ENCODE measurements around the gene SLC4A8.
A peak's percentile ranks its signal among the peaks of the same experiment; 100 is the strongest.
"Not testable (repeated sequence)": the region's sequence is repeated elsewhere in the genome, so short reads cannot be mapped to it uniquely, and the experiment has no call there.

The SLC4A8 gene

DNA sequence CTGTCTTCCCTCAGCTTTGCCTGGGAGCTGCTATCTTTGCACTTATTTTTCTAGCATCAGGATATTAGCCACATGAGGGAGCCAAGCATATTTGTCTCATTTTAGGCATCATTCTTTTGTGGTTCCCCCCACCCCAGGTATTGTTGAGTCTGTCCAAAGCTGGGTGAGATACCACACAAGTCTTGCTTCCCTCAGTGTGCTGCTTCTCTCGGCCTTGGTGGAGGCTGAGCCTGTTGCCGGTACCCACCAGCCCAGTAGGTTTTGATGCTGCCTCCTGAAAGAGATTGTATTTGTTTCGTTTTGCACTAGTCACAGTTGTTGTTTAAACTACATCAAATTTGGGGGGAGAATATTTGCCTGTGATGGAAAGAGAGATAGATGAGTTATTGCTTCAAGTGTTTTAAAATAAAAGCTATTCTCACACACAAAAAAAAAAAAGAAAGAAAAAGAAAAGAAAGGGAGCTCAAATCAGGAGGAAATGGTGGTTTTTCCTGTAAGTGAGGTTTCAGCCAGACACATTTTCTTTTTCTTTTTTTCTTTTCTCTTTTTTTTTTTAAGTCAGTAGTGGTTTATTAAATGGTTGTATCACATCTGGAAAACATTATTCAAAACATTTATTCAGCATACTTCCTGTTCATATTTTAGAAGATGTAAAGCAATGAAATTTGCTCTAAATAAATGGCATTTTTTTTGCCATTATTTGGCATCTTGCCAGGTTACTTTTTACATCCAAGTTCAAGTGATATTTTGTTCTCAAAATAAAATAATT lies 58.5 kb downstream of the SLC4A8 start:
- no peak for DNase-seq

DNA sequence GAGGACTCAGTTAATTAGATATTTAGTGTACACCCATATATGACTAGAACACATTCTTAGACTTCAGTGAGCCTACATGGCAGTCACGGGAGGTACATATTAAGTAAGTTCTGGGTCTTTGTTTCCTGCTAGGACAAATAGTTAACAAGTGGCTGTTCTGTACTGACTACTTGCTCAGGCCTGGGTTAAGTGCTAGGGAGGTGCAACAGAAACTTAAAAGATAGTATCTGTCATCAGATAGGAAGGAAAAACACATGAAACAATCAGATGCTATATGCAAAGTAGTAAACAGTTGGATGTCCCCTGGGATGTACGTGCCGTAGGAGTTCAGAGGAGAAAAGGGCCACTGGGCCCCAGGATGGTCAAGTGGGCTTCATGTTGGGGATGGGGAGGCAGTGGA lies 59.5 kb downstream of the SLC4A8 start:
- DNase-seq: no peak

DNA sequence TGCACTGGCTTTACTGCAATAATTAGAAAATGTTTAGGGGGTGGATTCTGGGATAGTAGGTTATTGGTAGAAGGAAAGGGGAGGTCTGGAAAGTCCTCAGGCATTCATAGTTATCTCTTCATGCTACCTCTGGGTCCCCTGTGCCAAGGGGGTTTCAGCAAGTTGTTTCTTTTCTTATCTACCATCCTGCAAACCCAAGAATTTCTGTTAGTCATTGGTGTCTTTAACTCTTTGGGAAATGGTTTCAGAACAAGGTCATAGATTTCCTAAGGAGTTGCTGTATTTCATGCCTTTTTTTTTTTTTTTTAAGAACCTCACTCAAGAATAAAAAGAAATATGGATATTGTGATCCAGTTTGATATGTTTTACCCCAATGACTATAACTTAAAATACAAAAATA lies 63.6 kb downstream of the SLC4A8 start:
- DNase-seq: no peak

DNA sequence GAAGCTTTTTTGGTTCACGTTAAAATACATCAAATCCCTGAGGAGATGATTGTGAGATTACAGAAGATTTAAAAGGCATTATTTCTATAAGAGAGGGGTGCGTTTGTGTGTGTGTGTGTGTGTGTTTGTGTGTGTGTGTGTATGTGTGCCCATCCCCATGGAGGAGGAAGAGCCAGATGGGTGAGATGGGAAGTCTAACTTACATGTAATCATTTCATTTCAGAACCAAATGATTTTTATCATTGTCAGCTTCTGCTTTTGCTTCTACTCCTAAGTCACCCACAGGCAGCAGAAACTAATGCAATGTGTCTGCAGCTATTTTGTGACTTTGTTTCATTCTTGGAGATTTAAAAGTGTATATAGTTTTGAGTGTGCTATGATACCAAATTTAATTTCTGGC lies 68.7 kb downstream of the SLC4A8 start:
- DNase-seq: no peak

DNA sequence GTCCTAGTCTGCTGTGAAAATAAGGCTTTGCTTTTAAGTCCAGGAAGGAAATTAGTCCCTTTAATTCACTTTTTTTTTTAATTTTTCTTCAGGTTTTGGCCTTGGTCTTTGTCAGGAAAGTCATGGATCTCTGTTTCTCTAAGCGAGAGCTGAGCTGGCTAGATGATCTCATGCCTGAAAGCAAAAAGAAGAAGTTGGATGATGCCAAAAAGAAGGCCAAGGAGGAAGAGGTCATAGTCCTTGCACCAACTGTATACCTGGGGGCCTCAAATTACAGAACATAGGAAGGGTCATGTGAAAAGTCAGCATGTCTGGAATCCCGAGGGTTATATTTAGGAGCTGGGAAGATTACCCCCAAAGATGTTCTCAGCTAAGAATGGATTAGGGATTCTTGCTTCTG lies 72.3 kb downstream of the SLC4A8 start:
- no peak for DNase-seq

DNA sequence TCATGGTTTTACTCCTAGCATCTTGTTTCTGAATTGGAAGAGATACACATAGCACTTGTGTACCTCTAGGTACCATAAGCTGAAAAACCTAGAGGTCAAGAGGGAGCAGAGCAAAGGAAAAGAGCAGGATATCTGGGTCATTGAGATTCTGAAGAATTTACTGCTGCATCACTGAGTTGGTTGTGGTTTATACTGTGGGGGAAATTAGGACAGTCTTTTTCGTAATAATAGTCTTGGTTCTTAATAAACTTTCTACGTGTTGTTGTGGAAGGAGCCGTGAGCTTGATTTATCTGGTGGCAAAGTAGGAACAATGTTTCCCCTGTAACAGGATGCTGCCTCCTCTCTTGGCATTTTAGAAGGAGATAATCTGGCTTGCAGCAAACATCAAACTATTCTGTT lies 80.2 kb downstream of the SLC4A8 start:
- DNase-seq: no peak

DNA sequence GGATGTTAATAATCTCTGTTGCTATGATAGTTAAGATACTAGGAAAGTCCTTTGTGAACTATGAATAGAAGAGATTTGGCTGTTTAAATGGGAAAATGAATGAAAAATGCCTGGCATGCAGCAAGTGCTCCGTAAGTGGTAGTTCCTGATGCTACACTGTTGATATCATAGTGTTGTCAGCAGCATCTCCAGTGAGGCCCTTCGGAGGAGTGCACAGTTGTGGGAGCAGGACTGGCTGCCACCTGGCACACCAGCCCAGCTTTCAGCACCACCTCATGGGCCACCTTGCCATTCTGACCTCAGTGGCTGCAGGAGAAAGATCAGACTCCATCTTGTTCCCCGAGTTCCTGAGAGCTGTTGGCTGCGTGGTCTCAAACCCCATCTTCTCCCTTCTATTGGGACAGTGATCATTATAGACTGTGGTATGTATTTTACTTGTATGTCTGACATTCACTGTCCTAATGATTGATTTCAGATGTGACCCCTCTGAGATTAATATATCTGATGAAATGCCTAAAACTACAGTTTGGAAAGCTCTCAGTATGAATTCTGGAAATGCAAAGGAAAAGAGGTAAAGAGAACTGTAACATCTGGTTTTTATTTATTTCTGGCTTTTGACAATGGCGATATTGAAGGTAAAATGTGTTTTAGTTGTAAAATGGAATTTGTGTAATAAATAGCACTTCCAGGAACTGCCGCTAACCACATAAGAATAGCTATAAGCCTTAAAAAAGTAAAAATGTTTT lies 80.9 kb downstream of the SLC4A8 start:
- no peak for DNase-seq

DNA sequence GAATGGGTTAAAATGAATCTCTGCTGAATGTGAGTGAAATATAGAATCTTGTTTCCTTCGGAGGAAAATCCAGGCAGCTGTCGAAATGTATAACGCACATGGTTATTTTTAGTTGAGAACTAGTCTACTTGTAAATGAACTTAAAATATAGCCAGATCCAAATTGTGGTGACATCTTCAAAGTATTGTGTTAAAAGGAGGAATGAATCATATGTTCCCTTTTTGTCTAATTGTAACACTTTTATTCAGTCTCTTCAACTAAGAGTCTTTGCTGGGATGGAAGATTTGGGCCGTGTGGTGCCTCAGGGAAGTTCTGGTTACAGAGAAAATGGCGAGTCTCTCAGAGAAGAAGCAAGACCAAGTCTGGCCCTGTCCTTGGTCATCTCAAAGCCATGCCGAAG lies 82.5 kb downstream of the SLC4A8 start:
- DNase-seq: no peak

DNA sequence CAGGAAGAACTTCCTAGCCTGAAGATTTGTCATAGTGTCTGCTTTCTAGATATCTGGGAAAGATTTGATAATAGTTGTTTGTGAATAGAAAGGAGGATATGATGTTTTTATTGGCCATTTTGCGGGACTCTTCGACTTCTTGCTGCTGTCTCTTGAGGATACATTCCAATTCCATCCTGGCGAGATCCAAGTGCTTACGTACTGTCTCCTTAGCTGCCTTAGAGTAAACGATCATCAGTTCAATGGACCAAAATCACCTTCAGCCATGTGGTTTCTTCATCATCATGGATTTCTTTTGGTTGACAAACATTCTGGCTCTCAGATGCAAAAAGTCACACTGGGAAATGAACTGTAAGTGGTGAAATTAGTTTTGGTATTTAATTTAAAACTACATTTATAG lies 83.7 kb downstream of the SLC4A8 start:
- DNase-seq: no peak

DNA sequence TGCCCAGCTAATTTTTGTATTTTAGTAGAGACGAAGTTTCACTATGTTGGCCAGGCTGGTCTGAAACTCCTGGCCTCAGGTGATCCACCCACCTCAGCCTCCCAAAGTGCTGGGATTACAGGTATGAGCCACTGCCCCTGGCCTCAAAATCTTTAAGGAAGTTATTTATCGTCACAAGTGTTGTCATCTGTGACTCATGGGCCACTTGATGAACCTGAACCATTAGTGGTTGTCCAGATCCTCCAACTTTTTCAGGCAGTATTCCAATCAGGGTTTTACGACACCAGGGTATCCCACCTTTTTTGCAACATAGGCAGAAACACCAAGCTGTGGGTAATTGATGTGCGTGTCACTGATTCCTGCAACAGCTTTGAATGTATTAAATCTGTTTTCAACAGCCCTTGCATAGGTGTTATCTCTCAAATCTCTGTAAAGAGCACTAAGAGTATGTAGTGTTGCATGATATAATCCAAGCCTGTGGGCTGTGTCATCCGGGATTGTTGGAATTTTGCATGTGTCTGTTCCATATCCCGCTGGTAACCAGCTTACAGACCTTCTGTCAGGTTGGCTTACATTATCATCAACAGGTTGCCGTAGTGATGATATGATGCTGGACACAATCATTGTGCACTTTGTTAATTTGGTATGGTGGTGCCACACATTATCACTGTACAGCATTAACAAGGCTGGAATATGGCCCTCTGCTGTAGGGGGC lies 87.1 kb downstream of the SLC4A8 start:
- no peak for DNase-seq

DNA sequence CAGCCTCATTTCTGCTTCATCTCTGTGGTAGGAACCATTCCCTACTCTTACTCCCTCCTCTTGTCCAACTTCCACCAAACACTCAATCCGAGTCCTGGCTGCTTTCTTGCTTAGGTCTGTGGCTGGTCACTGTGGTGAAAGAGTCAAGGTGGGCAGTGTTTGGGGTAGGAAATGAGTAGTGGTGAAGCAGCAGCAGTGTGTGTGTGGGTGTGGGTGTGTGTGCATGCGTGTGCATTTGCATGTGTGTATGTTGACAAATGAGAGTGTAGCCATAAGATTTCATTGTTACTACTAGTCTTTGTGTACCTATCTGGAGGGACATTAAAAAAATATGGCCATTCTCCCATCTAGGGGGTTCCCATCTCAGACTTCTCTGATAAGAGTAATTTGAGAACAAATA lies 87.8 kb downstream of the SLC4A8 start:
- DNase-seq: no peak

DNA sequence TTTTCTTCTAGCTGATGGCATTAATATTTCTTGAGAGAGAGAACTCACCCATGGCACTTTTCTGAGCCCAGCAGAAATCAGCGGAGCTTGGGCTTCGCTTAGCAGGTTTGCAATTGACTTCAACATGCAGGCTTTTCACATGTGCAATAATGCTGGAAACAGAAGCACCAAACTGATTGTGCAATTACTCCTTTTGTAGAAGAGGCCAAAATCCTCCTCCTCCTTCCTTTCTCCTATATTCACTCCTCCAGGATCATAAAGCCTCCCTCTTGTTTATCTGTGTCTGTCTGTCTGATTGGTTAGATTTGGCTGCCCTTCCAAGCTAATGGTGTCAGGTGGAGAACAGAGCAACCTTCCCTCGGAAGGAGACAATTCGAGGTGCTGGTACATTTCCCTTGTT lies 90.4 kb downstream of the SLC4A8 start:
- DNase-seq: not testable (repeated sequence)

DNA sequence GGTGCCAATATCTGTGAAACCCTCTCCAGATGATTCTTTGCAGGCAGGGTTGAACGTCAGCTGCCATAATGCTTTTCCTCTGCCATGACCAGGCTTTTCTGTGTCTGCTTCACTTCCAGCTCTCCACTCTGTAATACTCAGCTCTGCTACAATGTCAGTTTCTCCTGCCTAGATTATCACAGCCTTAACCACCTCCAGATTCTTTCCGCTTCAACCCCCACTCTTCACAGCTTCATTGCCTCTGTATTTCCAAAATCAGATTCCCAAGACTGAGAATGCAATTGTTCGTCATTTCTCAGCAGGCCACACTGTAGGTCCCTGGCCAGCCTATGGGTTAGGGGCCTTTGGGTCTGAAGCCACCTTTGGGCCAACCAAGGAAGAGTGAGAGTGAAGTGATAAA lies 92.7 kb downstream of the SLC4A8 start:
- no peak for DNase-seq

DNA sequence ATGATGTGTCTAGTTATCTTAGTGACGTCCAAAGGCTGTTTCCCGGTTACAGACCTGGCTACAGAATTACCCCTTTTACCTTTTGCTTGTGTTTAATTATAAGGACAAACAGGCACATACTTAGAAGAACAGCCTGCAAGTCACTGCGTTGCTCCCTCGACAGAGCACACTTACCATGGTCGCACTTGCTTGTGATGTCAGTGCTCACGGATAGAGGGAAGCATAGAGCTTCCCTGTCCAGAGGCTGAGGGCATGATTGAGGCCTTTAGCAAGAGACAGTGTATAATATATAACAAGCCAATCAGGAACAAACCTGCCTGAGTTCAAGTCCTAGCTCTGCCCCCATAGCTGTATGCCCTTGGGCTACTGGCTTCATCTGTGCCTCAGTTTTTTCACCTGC lies 93.2 kb downstream of the SLC4A8 start:
- no peak for DNase-seq

DNA sequence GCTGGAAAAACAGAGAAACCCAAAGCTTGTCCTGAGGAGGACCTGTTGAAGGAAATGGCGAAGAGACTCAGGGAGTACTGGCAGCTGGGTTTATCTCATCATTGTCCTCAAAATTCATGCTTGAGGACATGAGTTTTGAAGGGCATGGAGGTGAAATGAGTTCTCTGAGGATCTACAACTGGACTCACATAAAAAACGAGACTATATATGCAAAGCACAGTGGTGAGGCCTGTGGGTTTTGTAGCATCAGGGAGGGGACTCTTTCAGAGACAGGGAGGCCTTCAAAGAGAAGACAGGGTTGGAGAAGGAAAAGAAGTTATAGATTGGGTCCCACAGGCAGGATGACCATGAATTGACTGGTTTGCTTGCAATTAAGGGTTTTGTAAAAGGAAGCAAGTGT lies 95.1 kb downstream of the SLC4A8 start:
- no peak for DNase-seq

DNA sequence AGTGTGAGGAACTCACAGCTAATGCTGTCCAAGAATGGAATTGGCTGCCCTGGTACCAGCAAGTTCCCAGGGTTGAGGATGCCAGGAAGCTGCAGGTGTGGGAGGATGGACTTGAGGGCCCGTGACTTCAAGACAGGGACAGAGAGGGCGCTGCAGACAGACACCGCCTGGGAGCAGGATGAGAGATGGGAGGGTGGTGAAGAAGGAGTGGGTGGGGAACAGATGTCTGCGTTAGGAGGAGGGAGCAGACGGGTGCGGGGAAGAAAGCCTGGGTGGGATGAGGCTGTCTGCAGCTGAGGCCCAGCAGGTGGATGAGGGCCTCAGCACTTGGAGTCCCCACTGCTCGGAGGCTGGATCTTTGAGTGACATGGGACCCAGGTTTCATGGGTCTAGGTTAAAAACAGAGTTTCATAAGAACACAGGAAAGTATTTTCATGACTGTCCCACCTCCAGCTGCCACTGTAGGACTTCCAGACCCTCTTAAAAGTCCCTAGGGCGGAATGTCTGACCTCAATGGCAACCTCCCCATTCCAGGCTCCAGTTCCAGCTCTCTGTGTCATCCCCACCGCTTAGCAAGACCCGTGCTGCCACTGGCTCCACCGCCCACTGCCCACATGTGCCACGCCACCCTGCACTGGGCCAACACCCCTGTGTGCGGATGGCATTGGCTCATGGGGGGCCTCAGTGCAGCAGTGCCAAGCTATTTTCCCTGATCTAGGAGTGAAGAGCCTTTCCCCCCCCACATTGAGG lies 96.1 kb downstream of the SLC4A8 start:
- DNase-seq: peak; percentile 28

DNA sequence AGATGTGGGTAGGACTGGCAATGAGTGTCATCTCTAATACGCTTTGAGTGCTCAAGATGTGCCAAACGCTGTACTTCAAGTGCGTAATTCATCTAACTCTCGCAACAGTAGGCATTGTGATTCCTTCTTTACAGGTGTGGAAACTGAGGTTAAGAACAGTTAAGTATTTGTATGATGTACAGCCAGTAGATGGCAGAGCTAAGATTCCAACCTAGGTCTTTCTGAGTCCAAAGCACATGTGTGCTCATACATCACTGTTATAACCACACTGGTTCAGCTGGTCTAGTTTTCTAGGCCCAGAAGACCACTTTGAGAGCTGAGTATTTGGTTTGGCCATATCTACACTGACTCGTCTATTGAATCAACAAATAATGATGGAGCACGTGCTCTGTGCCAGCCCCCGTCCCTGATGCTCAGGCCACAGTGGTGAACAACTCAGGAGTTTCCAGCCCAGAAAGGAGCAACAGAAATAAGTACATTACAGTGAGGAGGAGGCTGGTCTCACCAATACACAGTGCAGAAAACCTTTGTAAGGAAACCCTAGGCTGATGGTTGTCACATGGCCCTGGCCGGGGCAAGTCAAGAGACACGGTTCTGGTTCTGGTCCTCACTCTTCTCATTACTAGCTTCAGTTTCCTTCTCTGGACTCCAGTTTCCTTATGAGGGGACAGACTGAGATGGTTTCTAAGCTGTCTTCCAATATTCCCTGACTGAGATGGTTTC lies 97.1 kb downstream of the SLC4A8 start:
- no peak for DNase-seq

DNA sequence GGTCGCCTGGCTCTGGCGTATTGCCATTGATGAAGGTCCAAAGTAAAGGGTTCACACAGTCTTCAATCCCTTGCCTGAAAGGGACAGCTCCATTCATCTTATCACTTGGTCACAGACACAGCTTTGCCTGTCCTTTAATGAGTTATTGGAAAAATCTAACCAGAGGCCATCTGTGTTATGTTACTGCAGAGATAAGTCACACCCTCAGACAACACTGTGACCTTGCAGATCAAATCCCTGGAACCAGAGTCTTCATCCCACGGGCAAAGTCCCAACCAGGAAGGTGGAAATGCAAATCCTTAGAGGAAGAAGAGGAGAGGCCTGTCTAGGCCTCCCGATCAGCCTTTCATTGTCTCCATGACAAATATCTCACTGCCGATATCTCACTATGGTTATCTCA lies 98.1 kb downstream of the SLC4A8 start:
- DNase-seq: no peak

DNA sequence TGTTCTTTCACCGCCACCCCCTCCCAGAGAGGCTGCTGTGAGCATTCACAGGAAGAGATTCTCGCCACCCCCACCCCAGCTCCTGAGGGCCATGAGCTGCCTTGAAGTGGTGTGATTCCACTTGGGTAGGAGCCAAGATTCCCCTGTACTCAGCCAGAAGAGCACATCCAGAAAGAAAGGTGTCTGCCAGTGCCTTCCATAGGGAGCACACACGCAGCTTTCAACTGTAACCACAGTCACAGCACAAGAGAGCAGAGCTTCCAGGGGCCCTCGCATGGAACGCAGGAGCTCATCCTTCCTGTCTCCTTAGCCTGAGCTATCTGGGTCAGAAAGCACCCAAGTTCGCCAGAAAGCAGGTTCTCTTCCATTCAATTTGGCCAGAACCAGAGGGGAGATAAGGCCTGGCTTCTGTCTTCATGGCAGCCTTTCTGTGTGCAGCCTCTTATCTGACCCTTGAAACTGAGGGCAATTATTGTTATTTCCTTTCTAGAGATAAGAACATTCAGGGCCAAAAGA lies 99.8 kb downstream of the SLC4A8 start:
- DNase-seq: no peak

DNA sequence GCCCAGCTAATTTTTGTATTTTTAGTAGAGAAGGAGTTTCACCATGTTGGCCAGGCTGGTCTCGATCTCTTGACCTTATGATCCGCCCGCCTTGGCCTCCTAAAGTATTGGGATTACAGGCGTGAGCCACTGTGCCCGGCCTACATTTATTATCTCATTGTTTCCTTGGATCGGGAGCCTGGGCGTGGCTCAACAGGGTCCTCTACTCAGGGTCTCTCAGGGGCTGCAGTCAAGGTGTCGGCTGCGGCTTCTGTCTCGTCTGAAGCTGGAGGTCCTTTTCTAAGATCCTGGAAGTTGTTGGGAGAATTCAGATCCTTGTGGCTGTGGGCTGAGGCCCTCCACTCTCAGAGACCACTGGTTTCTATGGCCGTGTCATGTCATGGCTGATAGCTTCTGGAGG lies 100.9 kb downstream of the SLC4A8 start:
- no peak for DNase-seq

DNA sequence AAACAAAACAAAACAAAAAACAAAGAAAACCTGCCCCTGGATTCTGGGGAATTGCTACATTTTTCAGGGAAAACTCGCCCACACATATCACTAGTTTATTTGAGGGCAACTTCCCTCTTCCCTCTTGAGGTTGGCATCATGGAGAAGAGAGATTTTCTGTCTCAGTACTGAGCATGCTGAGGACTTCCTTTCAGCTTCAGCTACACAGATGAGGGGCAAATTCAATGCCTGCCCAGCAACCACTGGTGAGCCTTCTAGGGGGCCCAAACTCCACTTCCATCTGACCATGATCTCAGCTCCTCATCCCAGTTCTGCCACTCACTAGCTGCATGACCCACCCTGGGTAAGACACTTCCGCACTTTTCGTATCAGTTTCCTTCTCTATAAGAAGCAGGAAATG lies 103.3 kb downstream of the SLC4A8 start:
- DNase-seq: no peak
